GM12892 (cell line): ENCODE data around the gene RASGRP1.

ENCODE experiments used
- POLR2A ChIP-seq: IDR thresholded peaks from 2 replicates; pipeline ENCODE4 v1.6.1; 2011; ENCODE audit warnings: low read depth, low read length, control low read depth
- POLR2AphosphoS5 ChIP-seq: IDR thresholded peaks from 2 replicates; pipeline ENCODE4 v1.6.1; 2011; ENCODE audit warnings: low read depth, low read length, control low read depth
- TAF1 ChIP-seq: IDR thresholded peaks from 2 replicates; pipeline ENCODE4 v1.6.1; 2011; ENCODE audit warnings: low read depth, mild to moderate bottlenecking, control low read depth, low read length, borderline replicate concordance

- TF ChIP-seq POLR2AphosphoS5 (no peak), TAF1 (no peak), POLR2A (no peak)
Observed at GRCh38 chr15:38602910-38603670, 38.5 kb upstream of the RASGRP1 start.
